Upper lobe of left lung (tissue), 4 donors: Measurements from ENCODE around the gene PEPD.

Experiments used
- CTCF ChIP-seq, 6 experiments: fragments of 450-650 bp in 4 of 6; fragments of 200-600 bp in 2 of 6; sonication (generic) in 2 of 6; IDR thresholded peaks; one replicate each; pipeline ENCODE4 v1.5.1; 2016 to 2019; ENCODE audit warnings: antibody characterized with exemption in 6 of 6
- EP300 ChIP-seq, 4 donors: sonication (generic); formaldehyde crosslinking; IDR thresholded peaks; one replicate each; pipeline ENCODE4 v1.5.1; 2017; ENCODE audit warnings: antibody characterized with exemption in 4 of 4, control low read depth in 2 of 4
- POLR2A ChIP-seq, 4 donors: fragments of 450-650 bp; IDR thresholded peaks; one replicate each; pipeline ENCODE4 v1.5.1; 2016 to 2017; ENCODE audit warnings: antibody characterized with exemption in 4 of 4, mild to moderate bottlenecking in 2 of 4
- POLR2AphosphoS5 ChIP-seq, 2 donors: sonication (generic); formaldehyde crosslinking; IDR thresholded peaks; one replicate each; pipeline ENCODE4 v1.5.1; 2017; ENCODE audit warnings: antibody characterized with exemption in 2 of 2

- no peak for TF ChIP-seq CTCF (IDR thresholded peaks at IDR 0.05)
- no peak for TF ChIP-seq POLR2AphosphoS5 (IDR thresholded peaks at IDR 0.05)
- TF ChIP-seq EP300 (IDR thresholded peaks at IDR 0.05) = no peak
- TF ChIP-seq POLR2A (IDR thresholded peaks at IDR 0.05) = no peak
Observed at GRCh38 chr19:33444562-33445441, 76.8 kb downstream of the PEPD start.
